Adipocyte (in vitro differentiated cells): ENCODE measurements around the gene IL17B.

Source experiments
- DNase-seq: peaks from one replicate; pipeline ENCODE4 v3.0.0-alpha.2; 2015; ENCODE audit warnings: low read depth
- H3K27me3 ChIP-seq: replicated peaks from 2 replicates; pipeline ENCODE4 v1.7.0; 2013; ENCODE audit warnings: mild to moderate bottlenecking, low read length, moderate library complexity; ENCODE audit not compliant: control insufficient read depth, insufficient read depth
- H3K36me3 ChIP-seq: 2 replicates; pipeline ENCODE4 v1.7.0; 2013; ENCODE audit warnings: low read length, mild to moderate bottlenecking, moderate library complexity; ENCODE audit not compliant: control insufficient read depth, insufficient read depth, severe bottlenecking
- H3K4me1 ChIP-seq: 2 replicates; pipeline ENCODE4 v1.7.0; 2013; ENCODE audit warnings: mild to moderate bottlenecking, low read length, moderate library complexity; ENCODE audit not compliant: control insufficient read depth, insufficient read depth
- H3K4me3 ChIP-seq: 2 replicates; pipeline ENCODE4 v1.7.0; 2013; ENCODE audit warnings: mild to moderate bottlenecking, low read length, moderate library complexity
- H3K9ac ChIP-seq: 2 replicates; pipeline ENCODE4 v1.7.0; 2013; ENCODE audit warnings: mild to moderate bottlenecking, low read length, moderate library complexity
- H3K9me3 ChIP-seq: 2 replicates; pipeline ENCODE4 v1.7.0; 2013; ENCODE audit warnings: mild to moderate bottlenecking, low read length, moderate library complexity; ENCODE audit not compliant: control insufficient read depth

IL17B gene

GRCh38 chr5:149421372-149421685 lies 42.2 kb upstream of the IL17B start:
- no peak for DNase-seq
- H3K9ac ChIP-seq = no peak overlapping the region
- no peak overlapping the region for H3K4me3 ChIP-seq
- no peaks in the 10 kb centered on the region for H3K27me3 ChIP-seq
- peaks cover 50% of the 10 kb centered on the region for H3K4me1 ChIP-seq
- H3K9me3 ChIP-seq = no peaks in the 10 kb centered on the region
- H3K36me3 ChIP-seq = peaks cover 79% of the 10 kb centered on the region

GRCh38 chr5:149420545-149421371 lies 41.7 kb upstream of the IL17B start:
- Histone ChIP-seq H3K4me1 (peaks cover 50% of the 10 kb centered on the region), H3K9me3 (no peaks in the 10 kb centered on the region), H3K27me3 (no peaks in the 10 kb centered on the region), H3K9ac (peak overlapping the region; percentile 21), H3K4me3 (no peak overlapping the region), H3K36me3 (peaks cover 78% of the 10 kb centered on the region)
- DNase-seq = no peak

GRCh38 chr5:149419859-149420544 lies 40.9 kb upstream of the IL17B start:
- Histone ChIP-seq H3K27me3 (no peaks in the 10 kb centered on the region), H3K9ac (peak overlapping the region; percentile 69), H3K4me3 (no peak overlapping the region), H3K4me1 (peaks cover 55% of the 10 kb centered on the region), H3K9me3 (no peaks in the 10 kb centered on the region), H3K36me3 (peaks cover 77% of the 10 kb centered on the region)
- no peak for DNase-seq

- H3K4me1 ChIP-seq = peaks cover 60% of the 10 kb centered on the region
- no peaks in the 10 kb centered on the region for H3K9me3 ChIP-seq
- peak overlapping the region; percentile 69 for H3K9ac ChIP-seq
- H3K4me3 ChIP-seq = no peak overlapping the region
- H3K27me3 ChIP-seq = no peaks in the 10 kb centered on the region
- peaks cover 75% of the 10 kb centered on the region for H3K36me3 ChIP-seq
- DNase-seq = no peak
Observed at GRCh38 chr5:149419532-149419858, 40.4 kb upstream of the IL17B start.

GRCh38 chr5:149418910-149419531 lies 39.9 kb upstream of the IL17B start:
- peak overlapping the region; percentile 69 for H3K9ac ChIP-seq
- peaks cover 64% of the 10 kb centered on the region for H3K4me1 ChIP-seq
- H3K4me3 ChIP-seq = no peak overlapping the region
- H3K36me3 ChIP-seq = peaks cover 71% of the 10 kb centered on the region
- no peak for DNase-seq
- no peaks in the 10 kb centered on the region for H3K27me3 ChIP-seq
- H3K9me3 ChIP-seq = no peaks in the 10 kb centered on the region

- peaks cover 70% of the 10 kb centered on the region for H3K4me1 ChIP-seq
Observed at GRCh38 chr5:149417711-149418368, 38.7 kb upstream of the IL17B start.

GRCh38 chr5:149416987-149417710 lies 38.1 kb upstream of the IL17B start:
- H3K9ac ChIP-seq = peak overlapping the region; percentile 37
- no peaks in the 10 kb centered on the region for H3K27me3 ChIP-seq
- H3K36me3 ChIP-seq = peaks cover 54% of the 10 kb centered on the region
- peaks cover 71% of the 10 kb centered on the region for H3K4me1 ChIP-seq
- DNase-seq = no peak
- no peak overlapping the region for H3K4me3 ChIP-seq
- H3K9me3 ChIP-seq = no peaks in the 10 kb centered on the region

More at GRCh38 chr5:149417711-149418368, 38.7 kb upstream of the IL17B start:
- Histone ChIP-seq H3K4me3 (no peak overlapping the region), H3K9me3 (no peaks in the 10 kb centered on the region), H3K27me3 (no peaks in the 10 kb centered on the region), H3K36me3 (peaks cover 59% of the 10 kb centered on the region), H3K9ac (peak overlapping the region; percentile 37)
- DNase-seq = no peak

- no peak overlapping the region for H3K4me3 ChIP-seq
- H3K4me1 ChIP-seq = peaks cover 70% of the 10 kb centered on the region
- H3K9me3 ChIP-seq = no peaks in the 10 kb centered on the region
- no peak for DNase-seq
- H3K27me3 ChIP-seq = no peaks in the 10 kb centered on the region
- peaks cover 41% of the 10 kb centered on the region for H3K36me3 ChIP-seq
- H3K9ac ChIP-seq = peak overlapping the region; percentile 72
Observed at GRCh38 chr5:149415066-149415967, 36.2 kb upstream of the IL17B start.

- DNase-seq = peak; percentile 56
- Histone ChIP-seq H3K4me3 (no peak overlapping the region), H3K9ac (peak overlapping the region; percentile 72), H3K36me3 (peaks cover 48% of the 10 kb centered on the region), H3K27me3 (no peaks in the 10 kb centered on the region), H3K9me3 (no peaks in the 10 kb centered on the region), H3K4me1 (peaks cover 69% of the 10 kb centered on the region)
Observed at GRCh38 chr5:149414405-149415065, 35.4 kb upstream of the IL17B start.
